Lower leg skin (tissue), 3 donors: Measurements from ENCODE around the gene ST6GALNAC5.

Experiments used
- POLR2A ChIP-seq, 2 donors: fragments of 450-650 bp; IDR thresholded peaks; one replicate each; pipeline ENCODE4 v1.6.1; 2016 to 2017; ENCODE audit warnings: antibody characterized with exemption in 2 of 2, mild to moderate bottlenecking in 1 of 2, moderate library complexity in 1 of 2
- TF ChIP-seq, protein P1 (sequence below), 3 donors: fragments of 450-650 bp; IDR thresholded peaks; one replicate each; pipeline ENCODE4 v1.5.1; 2016; ENCODE audit warnings: antibody characterized with exemption in 3 of 3, mild to moderate bottlenecking in 3 of 3, moderate library complexity in 2 of 3

DNA sequence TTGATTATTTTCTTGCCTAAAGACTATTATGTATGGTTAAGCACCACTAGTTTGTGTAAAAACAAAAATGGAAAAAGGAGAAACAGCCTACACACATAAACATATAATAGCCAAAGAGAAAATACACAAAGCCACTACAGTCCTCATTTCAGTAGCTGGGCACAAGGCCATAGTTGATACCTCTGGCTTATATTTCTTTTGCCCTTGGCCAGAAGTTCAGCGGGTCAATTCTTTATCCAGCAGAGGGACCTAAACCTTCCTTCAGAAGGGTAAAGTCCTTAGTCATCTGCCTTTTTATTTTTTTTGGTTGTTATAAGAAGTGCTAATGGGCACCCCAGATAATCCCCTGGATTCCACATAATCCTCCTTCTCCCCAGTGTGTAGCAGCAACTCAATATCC is 217.8 kb downstream of the ST6GALNAC5 start:
- TF ChIP-seq POLR2A (IDR thresholded peaks at IDR 0.05), result no peak
- TF ChIP-seq, protein P1, sequence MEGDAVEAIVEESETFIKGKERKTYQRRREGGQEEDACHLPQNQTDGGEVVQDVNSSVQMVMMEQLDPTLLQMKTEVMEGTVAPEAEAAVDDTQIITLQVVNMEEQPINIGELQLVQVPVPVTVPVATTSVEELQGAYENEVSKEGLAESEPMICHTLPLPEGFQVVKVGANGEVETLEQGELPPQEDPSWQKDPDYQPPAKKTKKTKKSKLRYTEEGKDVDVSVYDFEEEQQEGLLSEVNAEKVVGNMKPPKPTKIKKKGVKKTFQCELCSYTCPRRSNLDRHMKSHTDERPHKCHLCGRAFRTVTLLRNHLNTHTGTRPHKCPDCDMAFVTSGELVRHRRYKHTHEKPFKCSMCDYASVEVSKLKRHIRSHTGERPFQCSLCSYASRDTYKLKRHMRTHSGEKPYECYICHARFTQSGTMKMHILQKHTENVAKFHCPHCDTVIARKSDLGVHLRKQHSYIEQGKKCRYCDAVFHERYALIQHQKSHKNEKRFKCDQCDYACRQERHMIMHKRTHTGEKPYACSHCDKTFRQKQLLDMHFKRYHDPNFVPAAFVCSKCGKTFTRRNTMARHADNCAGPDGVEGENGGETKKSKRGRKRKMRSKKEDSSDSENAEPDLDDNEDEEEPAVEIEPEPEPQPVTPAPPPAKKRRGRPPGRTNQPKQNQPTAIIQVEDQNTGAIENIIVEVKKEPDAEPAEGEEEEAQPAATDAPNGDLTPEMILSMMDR (IDR thresholded peaks at IDR 0.05), result no peak
